HCT116 (cell line): ENCODE data around the gene CD2. TPM values are rescaled to one million over a fixed set of nuclear protein-coding genes. Genes with fewer than 3 reads are reported as not detected.

ENCODE experiments used
- ATAC-seq: fragments of 200-7000 bp; cut with Tn5 transposase; 2 replicates; pipeline ENCODE4 v1.9.1; 2020; ENCODE audit warnings: mild to moderate bottlenecking, moderate library complexity
- BruUV-seq: library from RNA; stranded (reverse); fragments of 400-500 nt; replicated peaks from 2 replicates; lab custom pipeline; 2021; lab: Mats Ljungman, UMichigan
- CTCF ChIA-PET: fragments of 300-600 bp; sonication (Branson Sonifier 250); formaldehyde crosslinking; loops from one replicate; lab custom pipeline; 2021; ENCODE audit warnings: antibody characterized with exemption; lab: Charles Lee
- POLR2A ChIA-PET: fragments of 300-600, 350-600 bp; sonication (Branson Sonifier 250); formaldehyde crosslinking; loops from one replicate; lab custom pipeline; 2021; ENCODE audit warnings: antibody characterized with exemption; lab: Charles Lee
- RAD21 ChIA-PET, 2 experiments: fragments of 300-600 bp; sonication (Branson Sonifier 250); formaldehyde crosslinking; loops; one replicate each; lab custom pipeline; 2023; ENCODE audit warnings: low total read pairs in 2 of 2; ENCODE audit not compliant: uncharacterized antibody in 2 of 2, unreplicated experiment in 2 of 2, low non-redundant PET in 1 of 2; lab: Charles Lee
- DNase-seq: peaks from one replicate; pipeline ENCODE4 v3.0.0-alpha.2; 2010; ENCODE audit warnings: low read depth, low spot score
- H2AFZ ChIP-seq: fragments of 200-600 bp; shearing (Covaris generic), sonication (generic); 2 replicates; pipeline ENCODE4 v1.6.1; 2017; ENCODE audit warnings: low read depth, mixed run types, mixed read lengths, antibody characterized with exemption, low read length; ENCODE audit not compliant: poor library complexity, severe bottlenecking
- H3K27ac ChIP-seq: 2 replicates; pipeline ENCODE4 v1.5.1; 2012; ENCODE audit warnings: low read depth, low read length
- H3K27me3 ChIP-seq: fragments of 200-600 bp; sonication (generic); 2 replicates; pipeline ENCODE4 v1.6.1; 2016; ENCODE audit warnings: mixed run types, low read length, mixed read lengths; ENCODE audit not compliant: insufficient read depth
- H3K36me3 ChIP-seq, 2 experiments: fragments of 200-500 bp in 1 of 2; fragments of 200-600 bp in 1 of 2; sonication (Bioruptor generic) in 1 of 2; sonication (generic) in 1 of 2; 2 replicates each; pipeline versions ENCODE4 v1.5.1 to v1.6.1; 2014 to 2016; ENCODE audit warnings: low read length in 2 of 2, inconsistent platforms in 1 of 2, mixed read lengths in 1 of 2, mixed run types in 1 of 2; ENCODE audit not compliant: insufficient read depth in 2 of 2, control insufficient read depth in 1 of 2
- H3K4me1 ChIP-seq, 2 experiments: fragments of 200-600 bp in 1 of 2; sonication (generic) in 1 of 2; 2 replicates each; pipeline versions ENCODE4 v1.5.1 to v1.6.1; 2012 to 2017; ENCODE audit warnings: low read length in 2 of 2, inconsistent platforms in 1 of 2, mild to moderate bottlenecking in 1 of 2, mixed read lengths in 1 of 2, mixed run types in 1 of 2, moderate library complexity in 1 of 2; ENCODE audit not compliant: insufficient read depth in 2 of 2, control insufficient read depth in 1 of 2
- H3K4me2 ChIP-seq: fragments of 200-600 bp; sonication (generic); 2 replicates; pipeline ENCODE4 v1.6.1; 2017; ENCODE audit warnings: mixed run types, low read length, mixed read lengths
- H3K4me3 ChIP-seq, 2 experiments: fragments of 200-600 bp in 1 of 2; sonication (generic) in 1 of 2; replicated peaks in 1 of 2; 2 replicates each; pipeline ENCODE4 v1.5.1; 2011 to 2016; ENCODE audit warnings: low read length in 2 of 2, control low read depth in 1 of 2, low read depth in 1 of 2, mild to moderate bottlenecking in 1 of 2, mixed read lengths in 1 of 2, mixed run types in 1 of 2
- H3K79me2 ChIP-seq: fragments of 200-600 bp; sonication (generic); 2 replicates; pipeline ENCODE4 v1.6.1; 2017; ENCODE audit warnings: mild to moderate bottlenecking, mixed run types, low read length, moderate library complexity, mixed read lengths; ENCODE audit not compliant: insufficient read depth
- H3K9ac ChIP-seq: fragments of 200-600 bp; sonication (generic); 2 replicates; pipeline ENCODE4 v1.6.1; 2016; ENCODE audit warnings: low read length, mixed read lengths
- H3K9me2 ChIP-seq: fragments of 200-600 bp; sonication (generic), shearing (Covaris generic); 2 replicates; pipeline ENCODE4 v1.6.1; 2017; ENCODE audit warnings: mixed run types, mild to moderate bottlenecking, moderate library complexity; ENCODE audit not compliant: insufficient read depth
- H3K9me3 ChIP-seq, 2 experiments: fragments of 200-500 bp in 1 of 2; fragments of 200-600 bp in 1 of 2; sonication (Bioruptor generic) in 1 of 2; sonication (generic) in 1 of 2; 2 replicates each; pipeline ENCODE4 v1.6.1; 2014 to 2017; ENCODE audit warnings: low read length in 2 of 2, mixed read lengths in 2 of 2, inconsistent platforms in 1 of 2, low read depth in 1 of 2, mild to moderate bottlenecking in 1 of 2, mixed run types in 1 of 2, moderate library complexity in 1 of 2; ENCODE audit not compliant: control insufficient read depth in 1 of 2, insufficient read depth in 1 of 2
- H4K20me1 ChIP-seq: fragments of 200-600 bp; sonication (generic), shearing (Covaris generic); 2 replicates; pipeline ENCODE4 v1.6.1; 2017; ENCODE audit warnings: mixed run types, mild to moderate bottlenecking, moderate library complexity; ENCODE audit not compliant: insufficient read depth
- CTCF ChIP-seq, 3 experiments: fragments of 200-600 bp in 1 of 3; sonication (generic) in 1 of 3; IDR thresholded peaks in 2 of 3; conservative IDR thresholded peaks in 1 of 3; 2 replicates each; pipeline ENCODE4 v1.5.1; 2012 to 2017; ENCODE audit warnings: low read depth in 2 of 3, low read length in 2 of 3, antibody characterized with exemption in 1 of 3, borderline replicate concordance in 1 of 3, control low read depth in 1 of 3, mild to moderate bottlenecking in 1 of 3, mixed read lengths in 1 of 3, mixed run types in 1 of 3, moderate library complexity in 1 of 3; ENCODE audit not compliant: insufficient read depth in 1 of 3
- ELF1 ChIP-seq: IDR thresholded peaks from 2 replicates; pipeline ENCODE4 v1.6.1; 2012; ENCODE audit warnings: low read depth, borderline replicate concordance
- FOSL1 ChIP-seq: IDR thresholded peaks from 2 replicates; pipeline ENCODE4 v1.6.1; 2012; ENCODE audit warnings: low read depth
- JUND ChIP-seq: IDR thresholded peaks from 2 replicates; pipeline ENCODE4 v1.6.1; 2012
- RAD21 ChIP-seq: IDR thresholded peaks from 2 replicates; pipeline ENCODE4 v1.6.1; 2012; ENCODE audit warnings: low read depth, mild to moderate bottlenecking
- TCF7L2 ChIP-seq: IDR thresholded peaks from 2 replicates; pipeline ENCODE4 v1.7.0; 2011; ENCODE audit warnings: borderline replicate concordance, inconsistent platforms; ENCODE audit not compliant: insufficient read depth, insufficient read length; ENCODE audit errors: extremely low read depth
- ZBTB33 ChIP-seq: IDR thresholded peaks from 2 replicates; pipeline ENCODE4 v1.6.1; 2011; ENCODE audit warnings: mild to moderate bottlenecking, low read length, moderate library complexity; ENCODE audit not compliant: insufficient replicate concordance; ENCODE audit errors: extremely low read depth
- intact Hi-C: fragments of 100-400 bp; cut with micrococcal nuclease; formaldehyde crosslinking; loops from 2 replicates; pipeline ENCODE4 v1.10.0; 2022
- total RNA-seq: library from RNA; stranded (reverse); gene quantifications from one replicate; pipeline ENCODE4 v1.2.1, GENCODE V29; 2021; ENCODE audit not compliant: unreplicated experiment

CD2 gene
- total RNA-seq, 1 experiment from 2014 or later, result 0.57 TPM

- Histone ChIP-seq H3K79me2 (no peaks in the 10 kb centered on the region), H2AFZ (no peak overlapping the region), H3K9me2 (no peaks in the 10 kb centered on the region), H3K27me3 (no peaks in the 10 kb centered on the region), H3K4me2 (no peak overlapping the region), H3K4me3 (no peak overlapping the region), H3K4me1 (no peaks in the 10 kb centered on the region), H3K9ac (no peak overlapping the region), H4K20me1 (no peaks in the 10 kb centered on the region), H3K9me3 (no peaks in the 10 kb centered on the region; a peak in 2 of 4 replicates)
- BruUV-seq, result no TSS peak
- intact Hi-C loops, result loop anchor here (1.0 to 10.0 kb wide), 4 partner anchors 80 to 318 kb away; no protein-coding TSS in a partner anchor
- CTCF ChIA-PET, result interaction anchor here (0.7 to 4.3 kb wide), 20 partner anchors 9 to 547 kb away, joined by 3 to 28 read pairs (median 6); partner anchors contain the start of gene TTF2
- RAD21 ChIA-PET, result interaction anchor here in 1 of 2 experiments (0.7 to 1.2 kb wide), 4 partner anchors 142 to 547 kb away, joined by 3 to 4 read pairs (median 3); partner anchors contain the start of gene TTF2
- no peak for TF ChIP-seq TCF7L2
- TF ChIP-seq CTCF (IDR thresholded peaks at IDR 0.05 in 2 of 3, conservative IDR thresholded peaks at IDR 0.05 in 1 of 3; ENCODE audit: borderline replicate concordance in 1 of 3, insufficient read depth in 1 of 3, low read depth in 2 of 3, low read length in 2 of 3), result peak; percentile 80 to 83 (median 82); a peak in 5 of 6 replicates
- TF ChIP-seq JUND, result no peak
- TF ChIP-seq ELF1, result no peak
- TF ChIP-seq RAD21, result peak; percentile 86
- TF ChIP-seq ZBTB33, result no peak
- no peak for TF ChIP-seq FOSL1
- TF ChIP-seq, all 23 proteins: peak for 2
- Histone ChIP-seq H3K27ac (no peak overlapping the region), H3K36me3 (no peaks in the 10 kb centered on the region)
- POLR2A ChIA-PET, result no interaction called here
- ATAC-seq, result peak; percentile 87
- peak; percentile 10 for DNase-seq
Measured at GRCh38 chr1:116737020-116737854, 17.0 kb upstream of the CD2 start.
